ENCODE data around the gene MARCHF3. TPM values are rescaled to one million over a fixed set of nuclear protein-coding genes. Genes with fewer than 3 reads are reported as not detected.

MARCHF3 gene
- total and polyA plus RNA-seq, 3 experiments from 2014 or later = 1.9 to 2.9 (median 2.5) TPM

DNA sequence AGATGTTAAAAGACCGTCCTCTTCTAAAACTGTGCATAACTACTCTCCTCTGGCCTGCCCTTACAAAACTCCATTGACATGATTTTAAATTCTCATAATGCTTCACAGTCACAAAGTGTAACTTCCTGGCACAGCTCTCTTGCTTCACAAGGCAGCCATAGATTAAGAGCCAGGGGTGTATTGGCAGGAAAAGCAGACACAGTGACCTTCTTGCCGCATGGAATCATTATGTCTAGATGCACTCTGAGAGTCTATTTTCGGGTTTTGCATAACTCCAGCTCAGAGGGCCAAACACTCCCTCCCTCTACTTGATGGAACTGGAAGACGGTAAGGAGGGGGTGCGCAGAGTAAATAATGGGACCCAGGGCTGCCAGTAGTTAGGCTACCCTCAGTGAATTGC, 110.1 kb downstream of the MARCHF3 start:
- peak overlapping the region in 1 of 8 donors; percentile 23 for H3K27ac Mint-ChIP-seq
- H3K4me1 ChIP-seq (ENCODE audit: insufficient read depth, low read length) = no peaks in the 10 kb centered on the region
- no peaks in the 10 kb centered on the region for H3K36me3 Mint-ChIP-seq
- H3K4me3 ChIP-seq (ENCODE audit: low read length) = no peak overlapping the region
- POLR2A ChIA-PET = no interaction called here
- DNase-seq = no peak
- no peaks in the 10 kb centered on the region for H3K9me3 Mint-ChIP-seq
- no peaks in the 10 kb centered on the region for H3K36me3 ChIP-seq (ENCODE audit: insufficient read depth, low read length)
- no peaks in the 10 kb centered on the region for H3K27me3 Mint-ChIP-seq
- H3K4me3 Mint-ChIP-seq = no peak overlapping the region
- H3K27ac ChIP-seq (ENCODE audit: low read depth, low read length) = no peak overlapping the region
- CTCF ChIA-PET = no interaction called here
- no peaks in the 10 kb centered on the region for H3K27me3 ChIP-seq (ENCODE audit: insufficient read depth, low read length, poor library complexity, severe bottlenecking)
- no peaks in the 10 kb centered on the region for H3K9me3 ChIP-seq (ENCODE audit: low read length)
- H3K4me1 Mint-ChIP-seq = no peaks in the 10 kb centered on the region

DNA sequence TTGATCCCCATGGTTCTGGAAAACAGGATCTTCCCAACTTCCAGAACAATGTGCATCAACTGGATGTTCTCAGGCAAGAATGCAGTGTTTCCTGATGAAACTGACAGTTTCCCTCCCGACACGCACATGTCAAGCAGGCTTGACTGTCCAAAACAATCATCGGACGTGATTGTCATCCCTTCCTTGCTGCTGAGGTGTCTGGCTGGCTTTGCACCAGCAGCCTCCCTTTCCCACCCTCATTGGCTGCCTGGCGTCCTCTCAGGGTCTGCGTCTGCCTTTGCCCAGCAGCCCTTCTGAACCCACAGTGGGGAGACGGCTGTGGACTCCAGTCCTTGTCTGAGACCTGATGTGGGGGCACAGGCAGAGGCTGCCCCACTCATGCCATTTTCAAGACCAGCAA, 110.8 kb downstream of the MARCHF3 start:
- POLR2A ChIA-PET = no interaction called here
- no peaks in the 10 kb centered on the region for H3K4me1 ChIP-seq (ENCODE audit: insufficient read depth, low read length)
- no peaks in the 10 kb centered on the region for H3K27me3 ChIP-seq (ENCODE audit: insufficient read depth, low read length, poor library complexity, severe bottlenecking)
- no peak overlapping the region for H3K27ac Mint-ChIP-seq
- H3K4me1 Mint-ChIP-seq = no peaks in the 10 kb centered on the region
- no peak for DNase-seq
- no peaks in the 10 kb centered on the region for H3K27me3 Mint-ChIP-seq
- H3K9me3 Mint-ChIP-seq = no peaks in the 10 kb centered on the region
- H3K4me3 Mint-ChIP-seq = no peak overlapping the region
- no peak overlapping the region for H3K4me3 ChIP-seq (ENCODE audit: low read length)
- no peak overlapping the region for H3K27ac ChIP-seq (ENCODE audit: low read depth, low read length)
- H3K36me3 ChIP-seq (ENCODE audit: insufficient read depth, low read length) = no peaks in the 10 kb centered on the region
- no peaks in the 10 kb centered on the region for H3K9me3 ChIP-seq (ENCODE audit: low read length)
- CTCF ChIA-PET = no interaction called here
- no peaks in the 10 kb centered on the region for H3K36me3 Mint-ChIP-seq

GRCh38 chr5:126918615-126918957, 111.8 kb downstream of the MARCHF3 start:
- Histone ChIP-seq H3K4me3 (ENCODE audit: low read length) (no peak overlapping the region), H3K9me3 (ENCODE audit: low read length) (no peaks in the 10 kb centered on the region), H3K27ac (ENCODE audit: low read depth, low read length) (no peak overlapping the region), H3K27me3 (ENCODE audit: insufficient read depth, low read length, poor library complexity, severe bottlenecking) (no peaks in the 10 kb centered on the region), H3K36me3 (ENCODE audit: insufficient read depth, low read length) (no peaks in the 10 kb centered on the region), H3K4me1 (ENCODE audit: insufficient read depth, low read length) (no peaks in the 10 kb centered on the region)
- CTCF ChIA-PET = no interaction called here
- no peak for DNase-seq
- no peak overlapping the region for H3K27ac Mint-ChIP-seq
- no peaks in the 10 kb centered on the region for H3K36me3 Mint-ChIP-seq
- H3K9me3 Mint-ChIP-seq = no peaks in the 10 kb centered on the region
- POLR2A ChIA-PET = no interaction called here
- no peak overlapping the region for H3K4me3 Mint-ChIP-seq
- H3K27me3 Mint-ChIP-seq = no peaks in the 10 kb centered on the region
- H3K4me1 Mint-ChIP-seq = no peaks in the 10 kb centered on the region

DNA sequence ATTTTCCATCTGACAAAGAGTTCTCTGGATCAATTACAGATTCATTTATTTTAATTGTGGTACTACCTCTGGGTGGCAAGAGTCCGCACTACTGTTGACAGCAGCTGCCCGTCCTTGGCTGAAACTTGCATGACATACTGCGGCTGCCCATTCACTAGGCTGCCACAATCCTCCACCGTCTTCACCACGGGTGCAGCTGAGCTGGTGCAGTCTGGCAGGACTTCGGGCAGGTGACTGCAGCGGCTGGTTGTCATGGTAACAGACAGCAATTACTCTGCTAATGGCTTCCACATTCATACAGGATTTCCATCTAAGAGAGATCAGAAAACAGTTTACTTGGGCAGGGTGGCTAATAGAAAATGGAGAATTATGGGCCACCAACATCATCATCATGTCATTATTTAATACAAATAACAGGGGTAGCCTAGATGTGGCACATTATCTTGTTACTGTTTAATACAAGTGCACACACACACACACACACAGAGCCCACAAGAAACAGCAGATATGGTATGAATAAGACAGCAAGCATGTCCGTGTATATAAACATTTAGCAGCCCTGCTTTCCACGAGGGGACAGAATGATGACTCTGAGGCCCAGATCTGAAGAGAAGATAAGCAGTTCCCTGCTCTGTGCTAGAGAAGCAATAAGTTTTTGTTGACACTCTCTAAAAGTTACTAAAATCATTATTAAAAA, 112.3 kb downstream of the MARCHF3 start:
- H3K4me1 Mint-ChIP-seq = no peaks in the 10 kb centered on the region
- H3K9me3 ChIP-seq (ENCODE audit: low read length) = no peaks in the 10 kb centered on the region
- no peaks in the 10 kb centered on the region for H3K36me3 Mint-ChIP-seq
- H3K9me3 Mint-ChIP-seq = no peaks in the 10 kb centered on the region
- no peak for DNase-seq
- no peak overlapping the region for H3K4me3 ChIP-seq (ENCODE audit: low read length)
- H3K36me3 ChIP-seq (ENCODE audit: insufficient read depth, low read length) = no peaks in the 10 kb centered on the region
- H3K4me3 Mint-ChIP-seq = no peak overlapping the region
- no peaks in the 10 kb centered on the region for H3K27me3 ChIP-seq (ENCODE audit: insufficient read depth, low read length, poor library complexity, severe bottlenecking)
- H3K27ac ChIP-seq (ENCODE audit: low read depth, low read length) = no peak overlapping the region
- H3K27ac Mint-ChIP-seq = no peak overlapping the region
- no peaks in the 10 kb centered on the region for H3K4me1 ChIP-seq (ENCODE audit: insufficient read depth, low read length)
- ChIA-PET POLR2A (no interaction called here), CTCF (no interaction called here)
- H3K27me3 Mint-ChIP-seq = no peaks in the 10 kb centered on the region

- H3K4me3 ChIP-seq (ENCODE audit: low read length) = no peak overlapping the region
- POLR2A ChIA-PET = no interaction called here
- no peaks in the 10 kb centered on the region for H3K4me1 ChIP-seq (ENCODE audit: insufficient read depth, low read length)
- no peak overlapping the region for H3K27ac ChIP-seq (ENCODE audit: low read depth, low read length)
- Mint-ChIP-seq H3K9me3 (peaks cover 0 to 10% (median 5%) of the 10 kb centered on the region in 5 donors), H3K27ac (no peak overlapping the region), H3K27me3 (no peaks in the 10 kb centered on the region), H3K4me1 (no peaks in the 10 kb centered on the region), H3K36me3 (peaks cover 0 to 13% (median 3%) of the 10 kb centered on the region in 3 donors), H3K4me3 (no peak overlapping the region)
- H3K27me3 ChIP-seq (ENCODE audit: insufficient read depth, low read length, poor library complexity, severe bottlenecking) = no peaks in the 10 kb centered on the region
- no peak for DNase-seq
- CTCF ChIA-PET = no interaction called here
- no peaks in the 10 kb centered on the region for H3K9me3 ChIP-seq (ENCODE audit: low read length)
- no peaks in the 10 kb centered on the region for H3K36me3 ChIP-seq (ENCODE audit: insufficient read depth, low read length)
Observed at GRCh38 chr5:126915496-126915895, 114.9 kb downstream of the MARCHF3 start.

- ChIA-PET POLR2A (no interaction called here), CTCF (no interaction called here)
- H3K9me3 ChIP-seq (ENCODE audit: low read length) = no peaks in the 10 kb centered on the region
- peaks cover 3 to 19% (median 5%) of the 10 kb centered on the region in 3 donors for H3K36me3 Mint-ChIP-seq
- H3K27ac ChIP-seq (ENCODE audit: low read depth, low read length) = no peak overlapping the region
- H3K27ac Mint-ChIP-seq = no peak overlapping the region
- H3K36me3 ChIP-seq (ENCODE audit: insufficient read depth, low read length) = no peaks in the 10 kb centered on the region
- no peaks in the 10 kb centered on the region for H3K4me1 ChIP-seq (ENCODE audit: insufficient read depth, low read length)
- no peaks in the 10 kb centered on the region for H3K27me3 ChIP-seq (ENCODE audit: insufficient read depth, low read length, poor library complexity, severe bottlenecking)
- H3K4me3 ChIP-seq (ENCODE audit: low read length) = no peak overlapping the region
- H3K9me3 Mint-ChIP-seq = peaks cover 0 to 15% (median 7%) of the 10 kb centered on the region in 5 donors
- no peaks in the 10 kb centered on the region for H3K4me1 Mint-ChIP-seq
- no peak for DNase-seq
- H3K27me3 Mint-ChIP-seq = no peaks in the 10 kb centered on the region
- no peak overlapping the region for H3K4me3 Mint-ChIP-seq
Observed at GRCh38 chr5:126914801-126915436, 115.4 kb downstream of the MARCHF3 start.

- Mint-ChIP-seq H3K27ac (no peak overlapping the region), H3K4me3 (no peak overlapping the region), H3K27me3 (no peaks in the 10 kb centered on the region), H3K36me3 (peaks cover 6 to 27% (median 7%) of the 10 kb centered on the region in 3 donors), H3K4me1 (no peaks in the 10 kb centered on the region), H3K9me3 (peaks cover 2 to 24% (median 13%) of the 10 kb centered on the region in 5 donors)
- Histone ChIP-seq H3K27me3 (ENCODE audit: insufficient read depth, low read length, poor library complexity, severe bottlenecking) (no peaks in the 10 kb centered on the region), H3K36me3 (ENCODE audit: insufficient read depth, low read length) (no peaks in the 10 kb centered on the region), H3K4me1 (ENCODE audit: insufficient read depth, low read length) (no peaks in the 10 kb centered on the region), H3K9me3 (ENCODE audit: low read length) (no peaks in the 10 kb centered on the region), H3K27ac (ENCODE audit: low read depth, low read length) (no peak overlapping the region), H3K4me3 (ENCODE audit: low read length) (no peak overlapping the region)
- POLR2A ChIA-PET = no interaction called here
- CTCF ChIA-PET = no interaction called here
- DNase-seq = no peak
Observed at GRCh38 chr5:126912616-126913200, 117.7 kb downstream of the MARCHF3 start.

- Mint-ChIP-seq H3K27ac (no peak overlapping the region), H3K4me3 (no peak overlapping the region), H3K36me3 (peaks cover 6 to 27% (median 7%) of the 10 kb centered on the region in 3 donors), H3K27me3 (no peaks in the 10 kb centered on the region), H3K9me3 (peaks cover 2 to 24% (median 13%) of the 10 kb centered on the region in 5 donors), H3K4me1 (no peaks in the 10 kb centered on the region)
- Histone ChIP-seq H3K27ac (ENCODE audit: low read depth, low read length) (no peak overlapping the region), H3K4me1 (ENCODE audit: insufficient read depth, low read length) (no peaks in the 10 kb centered on the region), H3K4me3 (ENCODE audit: low read length) (no peak overlapping the region), H3K36me3 (ENCODE audit: insufficient read depth, low read length) (no peaks in the 10 kb centered on the region), H3K9me3 (ENCODE audit: low read length) (no peaks in the 10 kb centered on the region), H3K27me3 (ENCODE audit: insufficient read depth, low read length, poor library complexity, severe bottlenecking) (no peaks in the 10 kb centered on the region)
- DNase-seq = no peak
- POLR2A ChIA-PET = no interaction called here
- CTCF ChIA-PET = interaction anchor here (0.5 kb wide), 1 partner anchor 23 kb away, joined by 4 read pairs; no protein-coding TSS in a partner anchor
Observed at GRCh38 chr5:126911986-126912385, 118.4 kb downstream of the MARCHF3 start.
